Testis (tissue), 3 donors: Measurements from ENCODE around the gene ACBD6. TPM values are rescaled to one million over a fixed set of nuclear protein-coding genes. Genes with fewer than 3 reads are reported as not detected.

Experiments
- DNase-seq: peaks from one replicate; pipeline ENCODE4 v3.0.0-alpha.2; 2019
- H3K27ac ChIP-seq, 2 donors: fragments of 200-600 bp; sonication (generic); one replicate each; pipeline ENCODE4 v1.5.1; 2019
- H3K27me3 ChIP-seq: fragments of 200-600 bp; sonication (generic); one replicate; pipeline ENCODE4 v1.5.1; 2019
- H3K36me3 ChIP-seq: fragments of 200-600 bp; sonication (generic); one replicate; pipeline ENCODE4 v1.5.1; 2017; ENCODE audit warnings: low read depth; ENCODE audit errors: missing control alignments
- H3K4me1 ChIP-seq: fragments of 200-600 bp; sonication (generic); one replicate; pipeline ENCODE4 v1.5.1; 2019
- H3K4me3 ChIP-seq, 2 donors: fragments of 200-600 bp; sonication (generic); one replicate each; pipeline ENCODE4 v1.5.1; 2017 to 2019
- H3K9me3 ChIP-seq: fragments of 200-600 bp; sonication (generic); one replicate; pipeline ENCODE4 v1.5.1; 2017
- CTCF ChIP-seq, 3 experiments: fragments of 450-650 bp in 2 of 3; fragments of 200-600 bp in 1 of 3; sonication (generic) in 1 of 3; IDR thresholded peaks; one replicate each; pipeline ENCODE4 v1.5.1; 2016 to 2019; ENCODE audit warnings: antibody characterized with exemption in 3 of 3, mild to moderate bottlenecking in 2 of 3, moderate library complexity in 1 of 3
- POLR2A ChIP-seq: fragments of 450-650 bp; IDR thresholded peaks from one replicate; pipeline ENCODE4 v1.6.1; 2017; ENCODE audit warnings: antibody characterized with exemption, mild to moderate bottlenecking, moderate library complexity
- WGBS, 2 donors: methylation state at CpG; one replicate each; pipeline ENCODE4 v1.1.5; 2018; 5-methylcytosine and 5-hydroxymethylcytosine counted together
- intact Hi-C: fragments of 100-400 bp; cut with DNase I; formaldehyde crosslinking; loops from one replicate; pipeline ENCODE4 v1.15.1; 2023; ENCODE audit warnings: low total_unique reads
- polyA plus RNA-seq: library from polyadenylated mRNA; stranded (reverse); fragments of 350-450 nt; fragmentation: Illumina TruSeq; extraction: RNeasy Lipid Tissue Mini Kit (QIAGEN cat#74804); gene quantifications from one replicate; pipeline ENCODE4 v1.2.3, GENCODE V29; 2014; ENCODE audit warnings: low read depth, low replicate concordance; ENCODE audit not compliant: insufficient read depth
- total RNA-seq, 2 donors: library from RNA; depleted of rRNA; stranded (reverse); fragments of >200 nt; gene quantifications; one replicate each; pipeline ENCODE4 v1.2.3, GENCODE V29; 2016

The ACBD6 gene
- total and polyA plus RNA-seq, 3 donors from 2014 or later, result 61.9 to 102 (median 97.2) TPM

- TF ChIP-seq CTCF (IDR thresholded peaks at IDR 0.05) (no peak), POLR2A (no peak)
- H3K27me3 ChIP-seq, result no peaks in the 10 kb centered on the region
Measured at GRCh38 chr1:180250499-180250770, 251.9 kb downstream of the ACBD6 start.

GRCh38 chr1:180249725-180250498, 252.5 kb downstream of the ACBD6 start:
- H3K4me1 ChIP-seq, result no peaks in the 10 kb centered on the region
- no peak for TF ChIP-seq CTCF (IDR thresholded peaks at IDR 0.05)
- no peak for DNase-seq
- H3K9me3 ChIP-seq, result no peaks in the 10 kb centered on the region
- intact Hi-C loops, result loop anchor here (5.0 kb wide), 1 partner anchor 237 kb away; no protein-coding TSS in a partner anchor
- H3K27me3 ChIP-seq, result no peaks in the 10 kb centered on the region
- H3K4me3 ChIP-seq, result no peak overlapping the region
- WGBS, 2 donors, result 87 to 91% methylated on average over 11 to 13 of the region's 13 CpGs
- no peaks in the 10 kb centered on the region for H3K36me3 ChIP-seq
- H3K27ac ChIP-seq, result no peak overlapping the region

More at GRCh38 chr1:180250499-180250770, 251.9 kb downstream of the ACBD6 start:
- H3K27ac ChIP-seq, result no peak overlapping the region
- H3K4me1 ChIP-seq, result no peaks in the 10 kb centered on the region
- WGBS, 2 donors, result 90 to 97% methylated on average over 2 to 3 of the region's 7 CpGs
- no peak for DNase-seq
- intact Hi-C loops, result no loop called here
- no peak overlapping the region for H3K4me3 ChIP-seq
- H3K36me3 ChIP-seq, result no peaks in the 10 kb centered on the region
- no peaks in the 10 kb centered on the region for H3K9me3 ChIP-seq

GRCh38 chr1:180248731-180249681, 253.4 kb downstream of the ACBD6 start:
- DNase-seq, result no peak
- Histone ChIP-seq H3K9me3 (no peaks in the 10 kb centered on the region), H3K27me3 (no peaks in the 10 kb centered on the region), H3K36me3 (no peaks in the 10 kb centered on the region), H3K4me3 (no peak overlapping the region), H3K27ac (no peak overlapping the region), H3K4me1 (no peaks in the 10 kb centered on the region)
- TF ChIP-seq CTCF (IDR thresholded peaks at IDR 0.05) (no peak), POLR2A (no peak)
- intact Hi-C loops, result loop anchor here (5.0 kb wide), 1 partner anchor 238 kb away; no protein-coding TSS in a partner anchor
- 71 to 76% methylated on average over 11 of the region's 11 CpGs for WGBS, 2 donors

GRCh38 chr1:180248176-180248575, 254.2 kb downstream of the ACBD6 start:
- no peaks in the 10 kb centered on the region for H3K36me3 ChIP-seq
- no peaks in the 10 kb centered on the region for H3K9me3 ChIP-seq
- TF ChIP-seq CTCF (IDR thresholded peaks at IDR 0.05), result no peak
- no peak for TF ChIP-seq POLR2A
- no peaks in the 10 kb centered on the region for H3K4me1 ChIP-seq
- no peaks in the 10 kb centered on the region for H3K27me3 ChIP-seq
- intact Hi-C loops, result loop anchor here (5.0 kb wide), 1 partner anchor 239 kb away; no protein-coding TSS in a partner anchor
- no peak overlapping the region for H3K27ac ChIP-seq
- DNase-seq, result no peak
- 89 to 94% methylated on average over 2 to 7 of the region's 7 CpGs for WGBS, 2 donors
- no peak overlapping the region for H3K4me3 ChIP-seq
